Keratinocyte (primary cell): ENCODE data around the gene HOMER3. TPM values are rescaled to one million over a fixed set of nuclear protein-coding genes. Genes with fewer than 3 reads are reported as not detected.

Source experiments
- DNase-seq: peaks from one replicate; pipeline ENCODE4 v3.0.0-alpha.2; 2011; ENCODE audit warnings: low read depth, missing footprints, low spot score
- FAIRE-seq: peaks from 2 replicates; lab custom pipeline; 2011; peaks lifted over from hg19 to GRCh38; lab: Jason Lieb, UNC
- H2AFZ ChIP-seq: 2 replicates; pipeline ENCODE4 v1.6.0; 2012; ENCODE audit warnings: low read length, control low read depth, inconsistent platforms; ENCODE audit not compliant: control insufficient read depth
- H3K27ac ChIP-seq: 2 replicates; pipeline ENCODE4 v1.5.1; 2011; ENCODE audit warnings: low read length; ENCODE audit not compliant: control insufficient read depth, insufficient read depth
- H3K27me3 ChIP-seq: 3 replicates; pipeline ENCODE4 v1.6.0; 2011; ENCODE audit warnings: low read length; ENCODE audit not compliant: control insufficient read depth, insufficient read depth; ENCODE audit errors: extremely low read depth
- H3K36me3 ChIP-seq, 2 experiments: 2 replicates in 1 of 2; 3 replicates in 1 of 2; pipeline ENCODE4 v1.5.1; 2011; ENCODE audit warnings: low read length in 2 of 2, mild to moderate bottlenecking in 1 of 2; ENCODE audit not compliant: control insufficient read depth in 2 of 2, insufficient read depth in 2 of 2; ENCODE audit errors: extremely low read depth in 1 of 2
- H3K4me1 ChIP-seq: 3 replicates; pipeline ENCODE4 v1.5.1; 2011; ENCODE audit warnings: low read length; ENCODE audit not compliant: control insufficient read depth, insufficient read depth; ENCODE audit errors: extremely low read depth
- H3K4me2 ChIP-seq: 3 replicates; pipeline ENCODE4 v1.6.0; 2011; ENCODE audit warnings: low read depth, low read length; ENCODE audit not compliant: control insufficient read depth, insufficient read depth; ENCODE audit errors: extremely low read depth
- H3K4me3 ChIP-seq, 3 experiments: fragments of 200-600 bp in 1 of 3; sonication (generic) in 1 of 3; 2 replicates in 2 of 3; 3 replicates in 1 of 3; pipeline ENCODE4 v1.5.1; 2011 to 2016; ENCODE audit warnings: low read length in 3 of 3, mild to moderate bottlenecking in 3 of 3, control low read depth in 2 of 3, inconsistent platforms in 1 of 3, low read depth in 1 of 3, mixed read lengths in 1 of 3, mixed run types in 1 of 3, moderate library complexity in 1 of 3; ENCODE audit not compliant: control insufficient read depth in 2 of 3, insufficient read depth in 2 of 3; ENCODE audit errors: extremely low read depth in 1 of 3
- H3K79me2 ChIP-seq: 2 replicates; pipeline ENCODE4 v1.6.0; 2012; ENCODE audit warnings: low read length; ENCODE audit not compliant: control insufficient read depth, insufficient read depth
- H3K9ac ChIP-seq: 3 replicates; pipeline ENCODE4 v1.6.0; 2011; ENCODE audit warnings: low read length; ENCODE audit not compliant: control insufficient read depth, insufficient read depth; ENCODE audit errors: extremely low read depth
- H3K9me1 ChIP-seq: 3 replicates; pipeline ENCODE4 v1.6.0; 2011; ENCODE audit warnings: low read length; ENCODE audit not compliant: control insufficient read depth, insufficient read depth; ENCODE audit errors: extremely low read depth
- H3K9me3 ChIP-seq: 2 replicates; pipeline ENCODE4 v1.5.1; 2012; ENCODE audit warnings: low read depth, low read length; ENCODE audit not compliant: control insufficient read depth
- H4K20me1 ChIP-seq: 3 replicates; pipeline ENCODE4 v1.6.0; 2011; ENCODE audit warnings: low read length; ENCODE audit not compliant: control insufficient read depth, insufficient read depth; ENCODE audit errors: extremely low read depth
- EZH2 ChIP-seq: IDR thresholded peaks from one replicate; pipeline ENCODE4 v1.6.1; 2012; ENCODE audit warnings: inconsistent platforms, mild to moderate bottlenecking, low read length, moderate library complexity
- dilution Hi-C: fragments of 300-500 bp; cut with MboI; formaldehyde crosslinking; loops from one replicate; pipeline ENCODE4 v1.7.0; 2020; ENCODE audit warnings: low sequenced_read_pairs; ENCODE audit not compliant: extremely low pct_ligation_motif_present
- polyA plus RNA-seq, 5 experiments: library from polyadenylated mRNA; depleted of rRNA in 3 of 5; stranded (reverse) in 3 of 5; stranded (forward) in 1 of 5; unstranded in 1 of 5; fragments of >200 nt; gene quantifications; 1 replicate in 1 of 5; 2 replicates in 3 of 5; 3 replicates in 1 of 5; pipeline versions ENCODE4 v1.2.1 to v1.2.3, GENCODE V29; 2011 to 2012; ENCODE audit warnings: missing spikeins in 2 of 5, low read depth in 1 of 5, low replicate concordance in 1 of 5
- TF ChIP-seq, protein P1 (sequence below), 3 experiments: IDR thresholded peaks in 1 of 3; conservative IDR thresholded peaks in 1 of 3; optimal IDR thresholded peaks in 1 of 3; 2 replicates in 2 of 3; 3 replicates in 1 of 3; pipeline versions ENCODE3 to v1.5.1; 2011; ENCODE audit warnings: low read length in 3 of 3, mild to moderate bottlenecking in 3 of 3, moderate library complexity in 2 of 3, control low read depth in 1 of 3, inconsistent platforms in 1 of 3; ENCODE audit not compliant: insufficient read depth in 2 of 3; ENCODE audit errors: extremely low read depth in 1 of 3

The HOMER3 gene
- polyA plus RNA-seq, 1 donor (not counting 4 experiments of a cell fraction or from before 2014, with no cell fraction given) = 119 TPM

DNA sequence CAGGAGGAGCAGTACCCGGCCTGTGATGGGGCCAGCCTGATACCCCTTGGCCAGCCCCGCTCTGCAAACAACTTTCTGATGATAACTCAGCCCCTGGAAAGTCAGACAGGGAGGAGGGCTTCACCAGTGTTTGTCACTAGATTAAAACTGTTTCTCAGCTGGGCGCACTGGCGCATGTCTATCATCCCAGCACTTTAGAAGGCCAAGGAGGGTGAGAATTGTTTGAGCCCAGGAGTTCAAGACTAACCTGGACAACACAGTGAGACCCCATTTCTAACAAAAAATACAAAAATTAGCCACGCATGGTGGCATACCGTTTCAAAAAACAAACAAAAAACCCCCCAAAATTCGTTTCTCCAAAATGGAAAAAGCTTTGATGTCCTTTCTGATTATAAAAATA is 39.5 kb downstream of the HOMER3 start:
- no peak for FAIRE-seq
- no peaks in the 10 kb centered on the region for H3K9me3 ChIP-seq

DNA sequence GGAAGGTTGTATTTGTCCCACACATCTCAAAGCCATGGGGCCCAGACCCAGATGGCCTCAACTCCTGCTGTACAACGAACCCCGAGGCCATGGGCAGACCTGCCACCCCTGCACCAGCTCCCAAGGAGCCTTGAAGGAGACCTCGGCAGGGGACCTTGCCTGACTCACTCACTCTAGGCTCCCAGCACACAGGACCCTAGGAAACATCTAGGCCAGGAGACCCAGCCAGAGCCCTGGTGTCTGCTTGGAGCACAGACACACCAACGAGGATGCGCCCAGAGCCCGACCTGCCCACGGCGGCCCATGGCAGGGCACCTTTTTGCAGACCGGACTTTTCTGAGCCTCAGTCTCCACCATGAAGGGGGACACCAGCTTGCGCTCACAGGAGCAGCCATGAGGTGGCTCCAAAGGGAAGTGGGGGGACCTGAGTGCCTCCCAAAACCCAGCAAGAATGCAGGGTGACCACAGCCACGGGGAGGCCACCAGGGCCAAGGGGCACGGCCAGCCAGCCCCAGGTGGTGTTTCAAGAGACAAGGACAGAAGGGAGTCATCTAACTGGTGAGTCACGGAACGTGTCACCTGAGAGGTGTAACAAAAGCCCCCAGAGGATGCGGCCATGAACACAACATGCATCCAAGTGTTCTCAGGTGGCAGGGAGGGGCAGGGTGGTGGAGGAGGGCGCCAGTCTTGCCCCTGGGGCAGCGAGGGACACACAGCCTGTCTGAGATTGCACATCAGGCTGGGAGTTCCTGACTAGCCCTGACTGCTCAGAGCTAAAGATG is 40.1 kb downstream of the HOMER3 start:
- no peak overlapping the region for H3K4me2 ChIP-seq
- no peak for TF ChIP-seq EZH2
- TF ChIP-seq, protein P1, sequence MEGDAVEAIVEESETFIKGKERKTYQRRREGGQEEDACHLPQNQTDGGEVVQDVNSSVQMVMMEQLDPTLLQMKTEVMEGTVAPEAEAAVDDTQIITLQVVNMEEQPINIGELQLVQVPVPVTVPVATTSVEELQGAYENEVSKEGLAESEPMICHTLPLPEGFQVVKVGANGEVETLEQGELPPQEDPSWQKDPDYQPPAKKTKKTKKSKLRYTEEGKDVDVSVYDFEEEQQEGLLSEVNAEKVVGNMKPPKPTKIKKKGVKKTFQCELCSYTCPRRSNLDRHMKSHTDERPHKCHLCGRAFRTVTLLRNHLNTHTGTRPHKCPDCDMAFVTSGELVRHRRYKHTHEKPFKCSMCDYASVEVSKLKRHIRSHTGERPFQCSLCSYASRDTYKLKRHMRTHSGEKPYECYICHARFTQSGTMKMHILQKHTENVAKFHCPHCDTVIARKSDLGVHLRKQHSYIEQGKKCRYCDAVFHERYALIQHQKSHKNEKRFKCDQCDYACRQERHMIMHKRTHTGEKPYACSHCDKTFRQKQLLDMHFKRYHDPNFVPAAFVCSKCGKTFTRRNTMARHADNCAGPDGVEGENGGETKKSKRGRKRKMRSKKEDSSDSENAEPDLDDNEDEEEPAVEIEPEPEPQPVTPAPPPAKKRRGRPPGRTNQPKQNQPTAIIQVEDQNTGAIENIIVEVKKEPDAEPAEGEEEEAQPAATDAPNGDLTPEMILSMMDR (optimal IDR thresholded peaks at IDR 0.05 in 1 of 3, IDR thresholded peaks at IDR 0.05 in 1 of 3, conservative IDR thresholded peaks at IDR 0.05 in 1 of 3; ENCODE audit: extremely low read depth in 1 of 3, insufficient read depth in 2 of 3, low read length in 3 of 3) = no peak
- H3K9me3 ChIP-seq = no peaks in the 10 kb centered on the region
- H3K9me1 ChIP-seq = no peaks in the 10 kb centered on the region
- no peaks in the 10 kb centered on the region for H4K20me1 ChIP-seq
- H3K27me3 ChIP-seq = peaks cover 12% of the 10 kb centered on the region
- FAIRE-seq (no peak), DNase-seq (no peak)
- H3K4me1 ChIP-seq = no peaks in the 10 kb centered on the region
- H2AFZ ChIP-seq = no peak overlapping the region
- dilution Hi-C loops = no loop called here
- H3K4me3 ChIP-seq = no peak overlapping the region
- no peak overlapping the region for H3K9ac ChIP-seq
- no peak overlapping the region for H3K27ac ChIP-seq
- no peaks in the 10 kb centered on the region for H3K79me2 ChIP-seq
- H3K36me3 ChIP-seq = peaks cover 7 to 21% of the 10 kb centered on the region in 2 experiments

More for the DNA sequence above, 39.5 kb downstream of the HOMER3 start:
- Histone ChIP-seq H3K9me1 (no peaks in the 10 kb centered on the region), H3K4me3 (no peak overlapping the region), H3K4me1 (no peaks in the 10 kb centered on the region), H4K20me1 (no peaks in the 10 kb centered on the region), H3K27me3 (peaks cover 11% of the 10 kb centered on the region), H3K79me2 (no peaks in the 10 kb centered on the region), H3K27ac (no peak overlapping the region), H3K36me3 (peaks cover 12 to 26% of the 10 kb centered on the region in 2 experiments), H3K4me2 (no peak overlapping the region), H3K9ac (no peak overlapping the region), H2AFZ (no peak overlapping the region)
- dilution Hi-C loops = no loop called here
- no peak for DNase-seq
- TF ChIP-seq, protein P1 (optimal IDR thresholded peaks at IDR 0.05 in 1 of 3, IDR thresholded peaks at IDR 0.05 in 1 of 3, conservative IDR thresholded peaks at IDR 0.05 in 1 of 3; ENCODE audit: extremely low read depth in 1 of 3, insufficient read depth in 2 of 3, low read length in 3 of 3) = no peak
- TF ChIP-seq EZH2 = no peak
